PC-9 (cell line): ENCODE data around the gene MCM5.

ENCODE experiments used
- CTCF ChIP-seq: fragments of 200-600 bp; sonication (generic); conservative IDR thresholded peaks from 2 replicates; pipeline ENCODE4 v1.6.1; 2017; ENCODE audit warnings: mixed run types, antibody characterized with exemption, mild to moderate bottlenecking, moderate library complexity
- EZH2 ChIP-seq: fragments of 200-600 bp; sonication (generic); IDR thresholded peaks from 2 replicates; pipeline ENCODE4 v1.8.0; 2017; ENCODE audit warnings: antibody characterized with exemption, low read depth

- no peak for TF ChIP-seq CTCF
- TF ChIP-seq EZH2: no peak
Measured at GRCh38 chr22:35399678-35400500, at the start of gene MCM5.
